Pulmonary artery endothelial cell (primary cell): Measurements from ENCODE around the gene TMTC1. TPM values are rescaled to one million over a fixed set of nuclear protein-coding genes. Genes with fewer than 3 reads are reported as not detected.
A peak's percentile ranks its signal among the peaks of the same experiment; 100 is the strongest.

Experiments used
- DNase-seq: peaks from one replicate; pipeline ENCODE4 v3.0.0-alpha.2; 2011; ENCODE audit warnings: low read depth, low spot score
- total RNA-seq: library from RNA; depleted of rRNA; stranded (reverse); fragments of >200 nt; gene quantifications from 2 replicates; pipeline ENCODE4 v1.2.3, GENCODE V29; 2014

TMTC1 gene
- total RNA-seq, 1 donor from 2014 or later = 15.0 TPM

DNA sequence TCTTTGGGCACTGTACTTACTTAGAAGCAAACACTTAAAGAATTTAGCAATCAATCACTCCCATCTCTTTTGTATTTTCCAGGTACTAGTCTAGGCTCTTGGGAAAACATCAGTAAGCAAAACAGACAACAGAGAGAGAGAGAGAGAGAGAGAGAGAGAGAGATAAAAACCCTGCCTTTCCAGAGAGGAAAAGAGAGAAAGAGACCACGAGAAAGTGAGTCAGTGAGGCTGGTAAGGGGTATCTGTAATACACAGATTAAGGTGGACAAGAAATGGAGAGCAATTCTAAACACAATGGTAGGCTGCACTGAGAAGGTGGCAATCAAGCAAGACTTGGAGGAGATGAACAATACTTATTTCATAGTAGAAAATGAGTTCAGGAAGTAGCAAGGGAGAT, 166.3 kb downstream of the TMTC1 start:
- no peak for DNase-seq

- DNase-seq = no peak
Measured at GRCh38 chr12:29616664-29617406, 166.9 kb downstream of the TMTC1 start.

GRCh38 chr12:29614694-29615325, 168.9 kb downstream of the TMTC1 start:
- DNase-seq = no peak

DNA sequence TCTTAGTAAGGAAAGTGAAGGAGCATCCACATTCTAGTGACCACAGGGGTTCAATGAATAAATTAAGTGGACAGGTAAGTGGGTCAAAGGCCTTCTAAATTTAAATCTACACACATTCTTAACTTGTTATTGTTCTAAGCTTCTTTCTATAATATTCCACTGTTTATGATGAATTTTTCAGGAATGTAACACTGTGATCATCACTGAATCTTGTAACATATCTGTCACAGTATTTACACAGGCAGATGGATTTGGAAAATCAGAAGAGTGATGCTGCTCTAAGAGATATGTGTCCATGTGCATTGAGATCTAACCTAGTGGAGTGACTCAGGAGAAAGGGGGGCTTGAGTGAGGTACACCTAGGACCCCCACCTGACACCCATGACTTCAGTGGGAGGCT, 170.8 kb downstream of the TMTC1 start:
- no peak for DNase-seq

DNA sequence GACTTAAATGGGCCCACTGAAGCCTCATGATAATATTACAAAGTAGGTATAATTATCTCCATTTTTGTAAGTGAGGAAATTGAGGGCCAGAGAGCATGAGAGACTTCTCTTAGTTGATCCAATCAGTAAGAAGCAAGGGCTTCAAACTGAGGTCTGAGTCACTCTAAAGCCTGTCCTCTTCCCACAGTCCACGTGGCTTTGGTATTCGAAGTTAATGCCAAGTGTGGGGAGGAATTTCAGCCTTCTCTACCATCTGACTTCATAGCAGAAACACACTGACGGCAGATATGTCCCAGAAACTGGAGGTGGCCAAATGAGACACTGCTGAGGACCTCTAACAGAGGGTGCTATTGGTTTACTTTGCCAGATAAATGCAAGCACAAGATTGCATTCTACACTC, 171.8 kb downstream of the TMTC1 start:
- no peak for DNase-seq

GRCh38 chr12:29610473-29611170, 173.1 kb downstream of the TMTC1 start:
- no peak for DNase-seq

- no peak for DNase-seq
Measured at GRCh38 chr12:29609431-29610215, 174.1 kb downstream of the TMTC1 start.

GRCh38 chr12:29608581-29608980, 175.2 kb downstream of the TMTC1 start:
- DNase-seq = no peak

DNA sequence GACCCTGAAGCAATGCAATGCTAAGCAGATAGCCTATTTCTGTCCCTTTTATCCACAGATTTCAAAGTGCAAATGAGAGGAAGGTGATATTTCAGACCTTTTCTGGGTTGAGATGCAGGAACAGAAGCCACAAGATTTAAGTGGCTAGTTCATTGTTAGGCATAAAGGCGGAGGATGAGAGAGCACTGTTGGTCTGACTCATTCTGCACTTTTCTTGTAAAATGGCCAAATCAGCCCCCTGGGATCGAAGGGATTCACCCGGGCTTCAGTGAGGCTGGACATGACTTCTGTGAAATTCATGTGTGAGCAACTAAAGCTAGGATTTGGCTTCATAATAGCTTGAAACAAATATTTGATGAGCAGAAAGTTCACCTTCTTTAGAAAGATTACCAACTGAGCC, 184.4 kb downstream of the TMTC1 start:
- DNase-seq = no peak

DNA sequence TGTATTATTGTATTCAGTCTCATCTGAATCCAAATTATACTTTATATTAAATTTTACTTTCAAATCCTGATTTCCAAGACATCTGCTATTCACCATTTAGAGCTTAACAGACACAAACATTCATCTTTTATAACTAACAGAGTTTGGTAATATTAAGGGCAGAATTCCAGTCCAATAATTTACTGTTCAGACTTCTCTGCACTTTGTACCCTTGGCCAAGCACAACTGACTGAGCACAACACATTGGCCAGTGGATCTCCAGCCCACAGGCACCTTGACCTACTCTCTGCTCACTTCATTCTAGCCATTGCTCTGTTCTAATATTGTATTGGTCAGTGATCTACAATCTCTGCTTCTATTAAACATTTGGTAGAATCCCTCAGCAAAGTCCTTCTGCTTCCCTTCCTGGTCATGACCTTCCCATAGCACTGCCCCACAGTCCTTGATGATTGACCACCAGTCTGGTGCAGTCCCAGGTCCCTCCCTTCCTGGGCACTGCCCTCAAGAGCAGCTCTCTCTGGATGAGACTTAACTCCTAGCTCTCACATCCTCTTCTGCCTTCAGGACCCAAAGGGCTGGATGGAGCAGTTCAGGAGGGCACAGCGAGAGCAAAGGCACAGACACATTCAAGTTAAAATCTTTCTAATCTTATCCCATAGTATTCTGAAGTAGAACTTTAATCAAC, 188.5 kb downstream of the TMTC1 start:
- DNase-seq = no peak

GRCh38 chr12:29593001-29593400, 190.7 kb downstream of the TMTC1 start:
- DNase-seq = no peak

GRCh38 chr12:29591140-29592020, 192.4 kb downstream of the TMTC1 start:
- DNase-seq = no peak

GRCh38 chr12:29589851-29590250, 193.9 kb downstream of the TMTC1 start:
- no peak for DNase-seq

GRCh38 chr12:29589286-29589820, 194.4 kb downstream of the TMTC1 start:
- no peak for DNase-seq

DNA sequence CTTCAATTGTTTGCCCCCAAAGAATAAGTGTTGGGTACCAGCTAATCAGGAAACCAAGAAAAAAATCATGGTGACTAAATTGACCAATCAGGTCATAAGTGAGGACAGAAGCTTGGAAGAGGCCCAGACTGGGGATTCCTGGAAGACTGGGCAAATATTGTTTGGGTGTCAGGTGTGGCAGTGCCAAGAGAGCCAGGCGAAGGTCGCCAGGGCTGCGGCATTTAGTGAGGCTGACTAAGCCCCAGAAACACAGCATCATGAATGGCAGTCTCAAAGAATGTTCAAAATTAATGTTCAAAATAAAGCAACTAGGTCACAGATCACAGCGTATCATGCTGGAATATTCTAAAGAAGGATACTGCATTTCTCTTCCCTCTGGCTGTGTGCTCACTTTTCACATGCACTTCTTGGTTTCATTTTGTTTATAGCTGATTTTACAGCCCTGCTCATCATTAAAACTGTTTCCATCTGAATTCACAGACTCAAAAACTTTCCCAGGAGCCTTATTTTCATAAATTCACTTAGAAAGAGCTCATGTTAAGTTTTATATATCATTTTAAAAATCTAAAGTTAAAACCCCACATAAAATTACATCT, 201.0 kb downstream of the TMTC1 start:
- DNase-seq = no peak

GRCh38 chr12:29582146-29582545, 201.6 kb downstream of the TMTC1 start:
- DNase-seq = no peak

DNA sequence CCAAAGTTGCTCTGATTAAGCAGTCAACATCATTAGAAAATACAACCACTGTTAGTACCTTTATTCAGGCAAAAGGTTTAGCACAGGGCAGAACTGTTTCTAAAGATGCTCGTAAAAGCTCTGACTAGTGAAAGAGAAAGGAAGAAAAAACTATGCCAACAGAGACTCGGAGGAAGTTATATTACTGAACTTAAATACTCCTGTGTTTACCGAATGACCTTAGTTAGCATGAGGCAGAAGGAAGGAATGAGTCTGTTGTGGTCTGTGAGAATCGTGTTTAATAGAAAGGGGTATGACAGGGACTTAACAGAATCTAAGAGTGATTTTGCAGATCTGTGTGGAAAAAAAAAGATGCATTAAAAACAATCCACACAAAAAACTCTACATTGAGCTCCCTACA, 202.1 kb downstream of the TMTC1 start:
- no peak for DNase-seq

DNA sequence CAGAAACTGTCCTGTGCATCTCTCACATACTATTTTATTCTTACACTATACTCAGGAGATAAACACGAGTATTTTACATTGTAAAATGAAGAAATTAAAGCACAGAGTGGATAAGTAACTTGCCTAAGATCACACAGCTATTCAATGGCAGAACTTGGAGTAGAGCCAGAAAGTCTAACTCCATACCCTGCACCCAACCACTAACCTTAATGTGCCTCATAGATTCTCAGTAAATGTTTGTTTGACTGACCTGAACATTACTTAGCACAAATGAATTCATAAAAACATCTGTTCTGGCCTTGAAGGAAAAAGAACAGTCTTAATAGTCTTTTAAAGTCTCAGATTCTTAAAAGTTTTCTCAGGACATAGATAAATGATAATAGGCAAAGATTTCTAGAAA, 202.8 kb downstream of the TMTC1 start:
- no peak for DNase-seq

- no peak for DNase-seq
Measured at GRCh38 chr12:29578731-29579130, 205.0 kb downstream of the TMTC1 start.

DNA sequence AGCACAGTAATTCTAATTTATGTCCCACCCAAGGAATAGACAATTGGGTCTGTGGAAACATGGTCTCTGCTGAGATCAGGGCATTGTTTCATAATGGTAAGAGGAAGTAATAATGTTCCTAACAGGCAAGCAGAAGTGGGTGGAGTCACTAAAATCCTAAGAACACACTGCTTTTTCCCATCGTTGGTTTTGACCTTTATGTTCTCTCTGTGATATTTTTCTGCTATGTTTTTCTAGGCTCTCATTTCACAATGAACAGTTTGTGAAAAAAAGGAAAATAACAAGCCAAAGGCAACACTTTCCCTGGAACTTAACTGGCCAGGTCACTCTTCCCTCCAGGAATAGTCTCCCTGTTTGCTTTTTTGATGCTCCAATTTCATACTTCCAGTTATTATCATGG, 205.7 kb downstream of the TMTC1 start:
- DNase-seq = peak; percentile 49
